Natural killer cell treated with Interleukin-12 subunit alpha and Interleukin-12 subunit beta and Interleukin-15 and Interleukin-18, amount 100 ng/mL, for 72 hours (primary cell): ENCODE measurements around the gene LRRC23. TPM values are rescaled to one million over a fixed set of nuclear protein-coding genes. Genes with fewer than 3 reads are reported as not detected.
A peak's percentile ranks its signal among the peaks of the same experiment; 100 is the strongest.
"Not testable (repeated sequence)": the region's sequence is repeated elsewhere in the genome, so short reads cannot be mapped to it uniquely, and the experiment has no call there.

Source experiments
- ATAC-seq, 2 donors: fragments of 150-1000 bp; cut with Tn5 transposase in 1 of 2; sonication (Bioruptor Pico), chemical (Tn5 transposase) in 1 of 2; 2 replicates each; pipeline ENCODE4 v1.10.0; 2021
- DNase-seq: peaks from one replicate; pipeline ENCODE4 v3.0.0; 2022; ENCODE audit warnings: low spot score
- H3K27ac Mint-ChIP-seq, 2 donors: 1 replicate in 1 of 2; 2 replicates in 1 of 2; pipeline ENCODE4 v1.8.0; 2022; ENCODE audit warnings: mixed read lengths in 2 of 2, mild to moderate bottlenecking in 1 of 2, moderate library complexity in 1 of 2
- H3K27me3 Mint-ChIP-seq, 2 donors: 1 replicate in 1 of 2; 2 replicates in 1 of 2; pipeline ENCODE4 v1.8.0; 2022; ENCODE audit warnings: mixed read lengths in 2 of 2
- H3K36me3 Mint-ChIP-seq: one replicate; pipeline ENCODE4 v1.8.0; 2022; ENCODE audit warnings: mixed read lengths
- H3K4me1 Mint-ChIP-seq, 2 donors: 1 replicate in 1 of 2; 2 replicates in 1 of 2; pipeline ENCODE4 v1.8.0; 2022; ENCODE audit warnings: low read depth in 2 of 2, mixed read lengths in 2 of 2, mild to moderate bottlenecking in 1 of 2
- H3K4me3 Mint-ChIP-seq: one replicate; pipeline ENCODE4 v1.8.0; 2022; ENCODE audit warnings: mixed read lengths
- H3K9me3 Mint-ChIP-seq: 2 replicates; pipeline ENCODE4 v1.8.0; 2022; ENCODE audit warnings: mixed read lengths
- total RNA-seq, 2 donors: library from RNA; stranded (reverse); gene quantifications; one replicate each; pipeline ENCODE4 v1.2.3, GENCODE V29; 2022

LRRC23 gene
- total RNA-seq, 2 donors from 2014 or later, result 3.2 to 7.1 TPM

GRCh38 chr12:6903722-6904121 is 900 bp upstream of the LRRC23 start:
- Mint-ChIP-seq H3K27me3 (no peaks in the 10 kb centered on the region), H3K4me3 (no peak overlapping the region), H3K27ac (no peak overlapping the region), H3K36me3 (no peaks in the 10 kb centered on the region), H3K4me1 (no peaks in the 10 kb centered on the region), H3K9me3 (no peaks in the 10 kb centered on the region)
- ATAC-seq (no peak), DNase-seq (no peak)

GRCh38 chr12:6905414-6906040 is 905 bp downstream of the LRRC23 start:
- no peaks in the 10 kb centered on the region for H3K9me3 Mint-ChIP-seq
- ATAC-seq (no peak), DNase-seq (no peak)
- H3K4me1 Mint-ChIP-seq, result no peaks in the 10 kb centered on the region
- H3K27me3 Mint-ChIP-seq, result no peaks in the 10 kb centered on the region
- H3K4me3 Mint-ChIP-seq, result no peak overlapping the region
- H3K27ac Mint-ChIP-seq, result no peak overlapping the region
- H3K36me3 Mint-ChIP-seq, result no peaks in the 10 kb centered on the region

GRCh38 chr12:6908141-6908540 is 3.5 kb downstream of the LRRC23 start:
- not testable (repeated sequence) for H3K27ac Mint-ChIP-seq, H3K4me1 Mint-ChIP-seq, H3K4me3 Mint-ChIP-seq, H3K27me3 Mint-ChIP-seq, H3K36me3 Mint-ChIP-seq, DNase-seq, H3K9me3 Mint-ChIP-seq, ATAC-seq

DNA sequence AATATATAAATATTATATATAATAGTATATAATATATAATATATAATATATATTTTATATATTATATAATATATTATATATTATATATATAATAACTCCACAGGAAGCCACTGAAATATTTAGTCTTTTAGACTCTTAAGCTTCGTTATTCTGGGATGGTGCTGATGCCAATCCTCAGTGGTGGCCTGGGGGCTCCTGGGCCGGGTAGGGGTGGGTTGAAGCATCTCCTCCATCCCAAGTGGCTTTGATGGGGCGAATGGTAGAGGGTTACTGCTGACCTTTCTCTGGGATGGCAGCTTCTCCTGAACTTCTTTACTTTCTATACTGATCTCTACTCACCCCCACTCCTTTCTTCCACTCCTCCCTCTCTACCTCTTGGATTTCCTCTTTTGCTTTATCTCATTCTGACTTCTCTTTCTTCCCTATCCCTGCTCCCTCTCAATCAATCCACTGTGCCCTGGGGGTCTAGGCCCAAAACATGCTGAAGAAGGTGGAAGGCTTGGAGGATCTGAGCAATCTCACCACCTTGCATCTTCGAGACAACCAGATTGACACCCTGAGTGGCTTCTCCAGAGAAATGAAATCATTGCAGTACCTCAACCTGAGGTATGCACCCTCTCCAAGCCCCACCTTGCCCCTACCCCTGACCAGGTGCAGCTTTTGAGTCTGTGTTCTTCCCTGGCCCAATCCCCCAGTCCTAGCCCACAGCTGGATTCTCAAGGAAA is 5.0 kb downstream of the LRRC23 start:
- Mint-ChIP-seq H3K4me1 (peaks cover 13 to 15% of the 10 kb centered on the region in 2 donors), H3K36me3 (no peaks in the 10 kb centered on the region), H3K27me3 (peaks cover 0 to 7% of the 10 kb centered on the region in 2 donors), H3K4me3 (no peak overlapping the region), H3K9me3 (no peaks in the 10 kb centered on the region), H3K27ac (no peak overlapping the region)
- DNase-seq (no peak), ATAC-seq (no peak)

DNA sequence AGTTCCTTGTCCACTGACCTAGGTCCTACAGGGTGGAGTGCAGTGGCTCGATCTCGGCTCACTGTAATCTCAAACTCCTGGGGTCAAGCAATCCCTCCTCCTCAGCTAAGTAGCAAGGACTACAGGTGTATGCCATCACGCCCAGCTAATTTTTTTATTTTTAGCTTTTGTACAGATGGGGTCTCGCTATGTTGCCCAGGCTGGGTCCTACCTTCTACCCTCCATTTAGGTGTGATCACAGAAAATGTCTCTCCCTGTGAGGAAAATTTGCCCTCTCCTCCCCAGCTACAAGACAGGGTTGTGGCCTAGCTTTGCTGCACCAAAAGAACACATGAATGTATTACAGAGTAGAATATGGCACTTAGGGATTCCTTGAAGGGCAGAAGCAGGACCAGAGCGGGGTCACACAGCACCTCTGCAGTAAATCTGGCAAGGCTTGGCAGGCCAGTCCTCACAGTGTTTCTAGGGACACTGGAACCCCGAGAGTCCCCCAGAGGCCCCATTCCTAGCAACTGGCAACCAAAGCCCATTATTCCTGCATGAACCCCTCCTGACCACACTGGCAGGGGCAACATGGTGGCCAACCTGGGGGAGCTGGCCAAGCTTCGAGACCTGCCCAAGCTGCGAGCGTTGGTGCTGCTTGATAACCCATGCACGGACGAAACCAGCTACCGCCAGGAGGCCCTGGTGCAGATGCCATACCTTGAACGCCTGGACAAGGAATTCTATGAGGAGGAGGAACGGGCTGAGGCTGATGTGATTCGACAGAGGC is 7.7 kb downstream of the LRRC23 start:
- H3K27me3 Mint-ChIP-seq, result peaks cover 0 to 7% of the 10 kb centered on the region in 2 donors
- DNase-seq, result no peak
- peaks cover 26% of the 10 kb centered on the region in 2 donors for H3K4me1 Mint-ChIP-seq
- no peaks in the 10 kb centered on the region for H3K9me3 Mint-ChIP-seq
- no peak for ATAC-seq
- H3K4me3 Mint-ChIP-seq, result peak overlapping the region; percentile 95
- peak overlapping the region; percentile 67 to 80 for H3K27ac Mint-ChIP-seq
- H3K36me3 Mint-ChIP-seq, result no peaks in the 10 kb centered on the region

DNA sequence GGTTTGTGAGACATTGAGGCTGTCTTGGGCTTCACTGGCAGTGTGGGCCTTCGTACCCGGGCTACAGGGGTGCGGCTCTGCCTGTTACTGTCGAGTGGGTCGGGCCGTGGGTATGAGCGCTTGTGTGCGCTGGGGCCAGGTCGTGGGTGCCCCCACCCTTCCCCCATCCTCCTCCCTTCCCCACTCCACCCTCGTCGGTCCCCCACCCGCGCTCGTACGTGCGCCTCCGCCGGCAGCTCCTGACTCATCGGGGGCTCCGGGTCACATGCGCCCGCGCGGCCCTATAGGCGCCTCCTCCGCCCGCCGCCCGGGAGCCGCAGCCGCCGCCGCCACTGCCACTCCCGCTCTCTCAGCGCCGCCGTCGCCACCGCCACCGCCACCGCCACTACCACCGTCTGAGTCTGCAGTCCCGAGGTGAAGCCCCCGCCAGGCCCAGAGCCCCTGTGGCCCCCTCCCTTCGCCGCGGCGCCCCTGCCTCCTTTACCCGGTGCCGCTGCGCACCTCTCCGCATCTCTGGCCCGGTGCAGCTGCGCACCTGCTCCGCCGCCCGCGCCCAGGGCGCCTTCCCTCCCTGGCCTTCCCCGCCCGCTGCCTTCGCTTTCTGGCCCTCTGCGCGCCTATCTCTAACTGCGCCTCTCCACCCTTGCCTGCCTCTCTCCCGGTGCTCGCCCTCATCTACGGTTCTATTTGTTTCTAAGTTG is 9.8 kb downstream of the LRRC23 start, which contains the start of gene ENO2:
Gene ENO2 (plus strand): TSS at position 335 of the 701 bp plus-strand sequence. CDS start 1,253 bp downstream, outside the sequence.
- H3K9me3 Mint-ChIP-seq, result no peaks in the 10 kb centered on the region
- H3K36me3 Mint-ChIP-seq, result no peaks in the 10 kb centered on the region
- ATAC-seq (peak; percentile 95 to 96), DNase-seq (peak; percentile 85)
- H3K27me3 Mint-ChIP-seq, result peaks cover 0 to 7% of the 10 kb centered on the region in 2 donors
- peak within 1 kb of the TSS; percentile 95 for H3K4me3 Mint-ChIP-seq
- peak within 1 kb of the TSS; percentile 67 to 80 for H3K27ac Mint-ChIP-seq
- peaks cover 26% of the 10 kb centered on the region in 2 donors for H3K4me1 Mint-ChIP-seq

- ATAC-seq (no peak), DNase-seq (no peak)
- Mint-ChIP-seq H3K9me3 (no peaks in the 10 kb centered on the region), H3K36me3 (no peaks in the 10 kb centered on the region), H3K4me3 (peak overlapping the region; percentile 95), H3K27me3 (peaks cover 0 to 7% of the 10 kb centered on the region in 2 donors), H3K27ac (peak overlapping the region; percentile 67 to 80), H3K4me1 (peaks cover 26 to 29% of the 10 kb centered on the region in 2 donors)
Observed at GRCh38 chr12:6914947-6915788, 10.5 kb downstream of the LRRC23 start.

DNA sequence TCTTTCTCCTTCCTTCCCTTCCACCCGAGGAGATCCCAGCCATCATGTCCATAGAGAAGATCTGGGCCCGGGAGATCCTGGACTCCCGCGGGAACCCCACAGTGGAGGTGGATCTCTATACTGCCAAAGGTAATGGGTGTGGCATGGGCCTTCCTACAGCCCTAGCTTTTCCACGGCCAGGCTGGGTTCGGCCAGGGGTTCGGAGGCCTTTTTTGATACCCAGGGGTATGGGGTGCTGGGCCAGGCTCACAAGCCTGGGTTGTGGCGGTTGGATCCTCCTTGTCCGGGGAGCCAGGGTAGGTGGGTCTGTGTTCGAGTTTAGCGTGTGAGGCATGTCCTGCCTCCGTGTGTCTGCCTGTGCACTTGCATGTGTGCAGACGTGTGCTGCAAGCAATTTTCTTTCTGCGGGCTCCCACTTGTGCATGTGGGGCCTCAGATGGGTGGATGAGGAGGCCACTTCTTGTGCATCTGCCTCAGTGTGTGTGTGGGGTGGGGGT is 11.2 kb downstream of the LRRC23 start:
- no peak for DNase-seq
- Mint-ChIP-seq H3K36me3 (no peaks in the 10 kb centered on the region), H3K27ac (no peak overlapping the region), H3K4me1 (peaks cover 26 to 29% of the 10 kb centered on the region in 2 donors), H3K4me3 (peak overlapping the region; percentile 95), H3K27me3 (peaks cover 0 to 7% of the 10 kb centered on the region in 2 donors), H3K9me3 (no peaks in the 10 kb centered on the region)
- ATAC-seq, result no peak

GRCh38 chr12:6916426-6917200 is 12.0 kb downstream of the LRRC23 start:
- H3K36me3 Mint-ChIP-seq, result no peaks in the 10 kb centered on the region
- ATAC-seq, result no peak
- peak overlapping the region; percentile 95 for H3K4me3 Mint-ChIP-seq
- DNase-seq, result no peak
- peaks cover 26 to 29% of the 10 kb centered on the region in 2 donors for H3K4me1 Mint-ChIP-seq
- peaks cover 0 to 7% of the 10 kb centered on the region in 2 donors for H3K27me3 Mint-ChIP-seq
- no peak overlapping the region for H3K27ac Mint-ChIP-seq
- H3K9me3 Mint-ChIP-seq, result no peaks in the 10 kb centered on the region

- Mint-ChIP-seq H3K27me3 (peaks cover 0 to 6% of the 10 kb centered on the region in 2 donors), H3K4me3 (no peak overlapping the region), H3K36me3 (no peaks in the 10 kb centered on the region), H3K27ac (no peak overlapping the region), H3K9me3 (no peaks in the 10 kb centered on the region), H3K4me1 (peaks cover 23 to 28% of the 10 kb centered on the region in 2 donors)
- no peak for DNase-seq
- no peak for ATAC-seq
Observed at GRCh38 chr12:6917491-6918231, 13.0 kb downstream of the LRRC23 start.

GRCh38 chr12:6919588-6919987 is 15.0 kb downstream of the LRRC23 start:
- ATAC-seq (no peak), DNase-seq (no peak)
- peaks cover 20 to 24% of the 10 kb centered on the region in 2 donors for H3K4me1 Mint-ChIP-seq
- no peak overlapping the region for H3K4me3 Mint-ChIP-seq
- no peaks in the 10 kb centered on the region for H3K27me3 Mint-ChIP-seq
- no peaks in the 10 kb centered on the region for H3K9me3 Mint-ChIP-seq
- H3K36me3 Mint-ChIP-seq, result no peaks in the 10 kb centered on the region
- peak overlapping the region; percentile 3 to 11 for H3K27ac Mint-ChIP-seq
